GM11168 (cell line): ENCODE data around the gene ACOXL.

Experiments
- in situ Hi-C: fragments of 300-500 bp; cut with MboI; formaldehyde crosslinking; loops from one replicate; pipeline ENCODE4 v1.12.0; 2022; ENCODE audit warnings: low sequenced_read_pairs; ENCODE audit not compliant: unreplicated experiment

The ACOXL gene

GRCh38 chr2:110867078-110867477, 134.7 kb downstream of the ACOXL start:
- in situ Hi-C loops = loop anchor here (10.0 kb wide), 1 partner anchor 248 kb away; no protein-coding TSS in a partner anchor

GRCh38 chr2:110868971-110869370, 136.6 kb downstream of the ACOXL start:
- in situ Hi-C loops = loop anchor here (10.0 kb wide), 1 partner anchor 246 kb away; no protein-coding TSS in a partner anchor

GRCh38 chr2:110869472-110870446, 137.4 kb downstream of the ACOXL start:
- in situ Hi-C loops = loop anchor here (10.0 kb wide), 1 partner anchor 245 kb away; no protein-coding TSS in a partner anchor

- in situ Hi-C loops = no loop called here
Measured at GRCh38 chr2:110870545-110870944, 138.2 kb downstream of the ACOXL start.

GRCh38 chr2:110871637-110872036, 139.3 kb downstream of the ACOXL start:
- in situ Hi-C loops = no loop called here

- in situ Hi-C loops = no loop called here
Measured at GRCh38 chr2:110872521-110872920, 140.1 kb downstream of the ACOXL start.

GRCh38 chr2:110873056-110873502, 140.7 kb downstream of the ACOXL start:
- in situ Hi-C loops = no loop called here

GRCh38 chr2:110873597-110874452, 141.5 kb downstream of the ACOXL start:
- in situ Hi-C loops = no loop called here

GRCh38 chr2:110874453-110875383, 142.3 kb downstream of the ACOXL start:
- in situ Hi-C loops = no loop called here

- in situ Hi-C loops = no loop called here
Measured at GRCh38 chr2:110875384-110875725, 143.0 kb downstream of the ACOXL start.

- in situ Hi-C loops = no loop called here
Measured at GRCh38 chr2:110876167-110876999, 144.0 kb downstream of the ACOXL start.

- in situ Hi-C loops = no loop called here
Measured at GRCh38 chr2:110877031-110877827, 144.9 kb downstream of the ACOXL start.

- in situ Hi-C loops = no loop called here
Measured at GRCh38 chr2:110878150-110878549, 145.8 kb downstream of the ACOXL start.

- in situ Hi-C loops = no loop called here
Measured at GRCh38 chr2:110881908-110882307, 149.5 kb downstream of the ACOXL start.

- in situ Hi-C loops = no loop called here
Measured at GRCh38 chr2:110883406-110883805, 151.0 kb downstream of the ACOXL start.

GRCh38 chr2:110885256-110885655, 152.9 kb downstream of the ACOXL start:
- in situ Hi-C loops = no loop called here

GRCh38 chr2:110886826-110887573, 154.6 kb downstream of the ACOXL start:
- in situ Hi-C loops = no loop called here
